ENCODE measurements around the gene IFNGR2.
"Not testable (repeated sequence)": the region's sequence is repeated elsewhere in the genome, so short reads cannot be mapped to it uniquely, and the experiment has no call there.

Gene IFNGR2

DNA sequence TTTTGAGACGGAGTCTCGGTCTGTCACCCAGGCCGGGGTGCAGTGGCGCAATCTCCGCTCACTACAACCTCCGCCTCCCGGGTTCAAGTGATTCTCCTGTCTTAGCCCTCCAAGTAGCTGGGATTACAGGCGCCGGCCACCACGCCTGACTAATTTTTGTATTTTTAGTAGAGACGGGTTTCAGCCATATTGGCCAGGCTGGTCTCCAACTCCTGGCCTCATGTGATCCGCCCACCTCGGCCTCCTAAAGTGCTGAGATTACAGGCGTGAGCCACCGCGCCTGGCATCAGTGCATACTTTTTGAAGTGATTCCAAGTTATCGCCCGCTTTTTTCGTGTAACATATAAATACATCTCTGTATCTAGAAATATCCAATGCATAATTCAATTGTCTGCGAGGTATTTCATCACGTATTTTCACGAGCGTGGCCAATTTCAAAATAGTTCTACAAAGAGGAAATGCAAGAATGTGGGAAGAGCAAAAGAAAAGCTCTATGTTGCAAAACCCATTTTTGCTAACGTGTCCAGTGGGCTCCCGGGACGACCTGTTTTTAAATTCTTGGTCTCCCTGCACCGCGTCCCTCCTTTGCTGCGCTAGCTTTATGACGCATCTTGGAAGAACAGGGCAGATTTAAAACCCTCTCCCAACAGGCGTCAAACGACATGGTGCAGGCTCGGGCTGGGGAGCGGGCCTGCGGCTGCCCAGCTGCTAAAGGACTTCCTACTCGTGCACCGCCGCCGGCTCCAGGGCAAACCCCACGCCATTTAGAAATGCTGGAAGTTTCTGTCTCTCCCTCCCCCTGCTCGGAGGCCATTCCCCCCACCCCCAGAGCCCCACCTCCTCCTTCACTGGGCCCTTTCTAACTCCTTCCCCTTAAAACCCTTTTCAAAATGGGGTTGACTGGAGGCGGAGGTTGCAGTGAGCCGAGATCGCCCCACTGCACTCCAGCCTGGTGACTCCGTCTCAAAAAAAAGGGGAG, 923 bp upstream of the IFNGR2 start:
- DNase-seq (ENCODE audit: low read depth in 2 of 2): no peak

DNA sequence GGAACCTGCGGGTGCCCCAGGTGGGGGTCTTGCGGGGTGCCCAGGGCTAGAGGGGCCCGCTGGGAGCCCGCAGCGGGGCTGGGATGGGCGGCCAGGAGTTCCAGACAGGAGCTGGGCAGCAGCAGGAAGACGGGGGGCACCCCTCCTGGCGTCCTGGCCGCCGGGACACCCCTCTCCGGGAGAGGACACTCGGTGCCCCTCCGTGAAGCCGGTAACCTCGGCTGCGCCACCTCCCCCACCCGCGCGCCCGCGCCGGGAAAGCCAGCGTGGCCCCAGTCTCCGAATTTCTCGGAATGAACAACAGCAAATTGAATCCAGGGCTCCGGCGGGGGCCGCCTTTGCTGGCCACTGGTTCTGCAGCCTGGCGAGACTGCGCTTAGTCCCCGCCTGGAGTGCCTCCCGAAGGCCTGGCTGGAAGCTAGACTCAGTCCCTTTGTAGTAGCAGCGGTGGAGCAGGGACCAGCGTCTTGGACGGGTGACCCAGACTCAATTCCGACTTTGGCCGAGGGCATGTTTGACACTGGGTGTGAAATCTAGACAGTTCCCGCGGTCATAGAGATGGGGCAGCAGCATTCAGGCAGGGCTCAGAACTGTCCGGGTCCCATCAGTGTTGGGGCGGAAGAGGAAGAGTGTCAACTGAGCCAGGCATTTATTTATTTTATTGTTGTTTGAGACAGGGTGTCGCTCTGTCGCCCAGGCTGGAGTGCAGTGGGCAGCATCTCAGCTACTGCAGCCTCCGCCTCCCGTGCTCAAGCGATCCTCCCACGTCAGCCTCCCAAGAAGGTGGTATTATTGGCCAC, 773 bp downstream of the IFNGR2 start:
- no peak for DNase-seq (ENCODE audit: low read depth in 2 of 2)

DNA sequence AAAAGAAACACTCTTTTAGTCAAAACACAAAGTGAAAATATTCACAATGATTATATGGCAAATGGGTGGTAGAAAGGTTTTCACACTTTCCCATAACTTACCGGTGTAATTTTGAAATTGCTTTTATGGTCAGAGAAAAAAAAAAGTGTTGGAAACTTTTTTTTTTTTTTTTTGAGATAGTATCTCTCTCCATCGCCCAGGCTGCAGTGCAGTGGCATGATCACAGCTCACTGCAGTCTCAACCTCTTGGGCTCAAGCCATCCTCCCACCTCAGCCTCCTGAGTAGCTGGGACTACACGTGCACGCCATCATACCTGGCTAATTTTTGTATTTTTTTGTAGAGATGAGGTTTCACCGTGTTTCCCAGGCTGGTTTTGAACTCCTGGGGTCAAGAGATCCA, 3.3 kb downstream of the IFNGR2 start:
- DNase-seq (ENCODE audit: low read depth in 2 of 2): no peak

DNA sequence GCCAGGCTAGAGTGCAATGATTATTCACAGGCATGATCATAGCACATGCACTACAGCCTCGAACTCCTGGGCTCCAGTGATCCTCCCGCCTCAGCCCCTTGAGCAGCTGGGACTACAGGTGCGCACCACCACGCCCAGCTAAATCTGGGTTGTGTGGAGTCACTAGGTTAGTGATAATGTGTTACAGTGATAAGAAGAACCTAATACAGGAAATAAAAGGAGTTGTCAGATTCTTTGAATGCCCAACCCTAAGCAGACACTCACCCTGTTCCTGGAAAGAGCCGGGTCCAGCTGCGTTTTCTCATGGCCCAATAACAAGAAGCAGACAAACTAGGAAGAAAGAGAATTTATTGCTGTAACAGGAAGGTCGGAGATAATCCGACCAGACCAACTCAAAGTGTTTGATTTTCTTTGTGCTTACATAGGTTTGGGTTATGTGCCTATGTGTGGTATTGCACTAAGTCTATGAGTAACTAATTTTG, 8.8 kb downstream of the IFNGR2 start:
- no peak for DNase-seq (ENCODE audit: low read depth in 2 of 2)

DNA sequence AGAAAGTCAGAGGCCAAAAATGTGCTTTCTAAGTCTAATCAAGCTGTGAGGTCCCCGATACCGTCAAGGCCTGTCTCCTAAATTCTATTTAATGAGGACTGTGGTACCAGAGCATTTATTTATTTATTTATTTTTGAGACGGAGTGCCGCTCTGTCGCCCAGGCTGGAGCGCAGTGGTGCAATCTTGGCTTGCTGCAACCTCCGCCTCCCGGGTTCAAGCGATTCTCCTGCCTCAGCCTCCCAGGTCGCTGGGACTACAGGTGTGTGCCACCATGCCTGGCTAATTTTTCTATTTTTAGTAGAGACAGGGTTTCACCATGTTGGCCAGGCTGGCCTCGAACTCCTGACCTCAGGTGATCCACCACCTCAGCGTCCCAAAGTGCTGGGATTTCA, 9.2 kb downstream of the IFNGR2 start:
- not testable (repeated sequence) for DNase-seq (ENCODE audit: low read depth in 2 of 2)

DNA sequence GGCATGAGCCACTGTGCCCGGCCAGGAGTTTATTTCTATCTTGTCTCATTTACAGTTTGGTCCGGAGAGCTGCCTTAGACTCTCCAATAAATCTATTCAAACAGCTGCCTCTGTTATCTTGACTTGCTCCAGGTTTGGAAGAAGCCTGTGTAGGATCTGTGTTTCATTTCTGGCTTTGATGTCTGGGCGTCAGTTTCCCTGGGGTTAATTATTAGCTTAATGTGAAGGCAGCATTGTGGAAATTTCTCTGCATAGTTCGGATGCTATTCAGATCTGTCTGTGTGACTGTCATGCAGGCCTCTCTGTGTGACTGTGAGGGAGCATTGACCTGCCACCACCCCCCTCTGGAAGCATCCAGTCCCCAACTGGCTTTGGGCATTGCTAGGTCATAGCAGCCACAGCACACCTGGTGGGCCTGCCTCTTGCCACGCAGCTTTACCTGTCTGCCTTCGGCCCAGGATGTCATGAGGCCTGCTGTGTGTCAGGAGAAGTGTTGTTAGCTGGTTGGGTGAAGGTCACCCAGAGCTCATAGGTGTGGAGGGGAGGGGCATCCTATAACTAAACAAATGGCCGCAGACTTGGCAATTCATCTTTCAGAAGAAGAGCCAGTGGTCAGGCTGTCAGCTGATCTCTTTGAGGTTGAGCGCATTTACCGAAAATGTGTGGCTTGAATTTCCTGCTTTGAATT, 9.8 kb downstream of the IFNGR2 start:
- no peak for DNase-seq (ENCODE audit: low read depth in 2 of 2)

DNA sequence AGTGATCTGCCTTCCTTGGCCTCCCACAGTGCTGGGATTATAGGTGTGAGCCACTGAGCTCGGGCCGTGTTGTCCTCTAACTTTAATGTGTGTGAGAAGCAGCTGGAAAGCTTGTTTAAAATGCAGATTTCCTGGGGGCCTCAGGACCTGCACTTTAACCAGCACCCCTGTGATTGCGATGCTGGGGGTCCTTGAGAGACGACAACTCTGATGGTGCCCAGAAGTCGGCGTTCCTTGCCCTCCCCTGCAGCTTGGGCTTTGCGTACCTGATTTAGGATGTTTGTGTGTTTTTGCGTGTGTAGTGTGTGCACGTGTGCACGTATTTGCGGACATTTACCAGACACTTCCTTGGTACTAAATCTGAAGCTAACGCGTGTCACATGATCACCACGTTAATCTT, 10.9 kb downstream of the IFNGR2 start:
- DNase-seq (ENCODE audit: low read depth in 2 of 2): no peak

DNA sequence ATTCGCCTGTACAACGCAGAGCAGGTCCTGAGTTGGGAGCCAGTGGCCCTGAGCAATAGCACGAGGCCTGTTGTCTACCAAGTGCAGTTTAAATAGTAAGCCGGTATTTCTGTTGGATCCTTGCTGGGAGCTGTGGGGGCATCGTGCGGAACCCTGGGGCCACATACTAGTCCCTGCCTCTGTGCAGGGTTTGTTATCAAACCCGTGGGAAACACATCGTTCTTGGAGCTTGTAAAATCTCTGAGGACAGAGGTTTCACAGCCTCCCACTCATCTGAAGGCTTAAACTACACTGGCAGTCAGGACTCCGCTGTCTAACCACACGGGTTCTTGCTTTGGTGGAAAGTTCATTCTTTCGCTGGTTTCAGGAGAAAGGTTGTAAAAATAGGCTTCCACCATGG, 11.7 kb downstream of the IFNGR2 start:
- DNase-seq (ENCODE audit: low read depth in 2 of 2): no peak

DNA sequence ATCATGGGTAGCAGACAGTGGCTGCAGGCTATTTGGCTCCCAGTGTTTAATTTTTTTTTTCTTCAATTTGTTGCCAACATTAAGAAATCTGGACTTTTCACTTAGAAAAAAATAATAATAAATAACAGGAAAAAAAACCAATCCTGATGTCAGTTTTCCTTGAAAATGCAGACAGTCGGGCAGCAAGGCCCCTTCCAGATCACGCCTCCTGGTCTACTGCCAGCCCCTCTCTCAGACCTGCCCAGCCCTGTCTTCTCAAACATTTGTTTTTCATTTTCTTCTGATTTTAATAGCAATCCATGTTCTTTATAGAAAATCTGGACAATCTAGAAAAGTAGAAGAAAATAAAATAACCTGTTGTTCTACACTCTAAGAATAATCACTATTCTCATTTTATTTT, 15.5 kb downstream of the IFNGR2 start:
- DNase-seq (ENCODE audit: low read depth in 2 of 2): no peak

DNA sequence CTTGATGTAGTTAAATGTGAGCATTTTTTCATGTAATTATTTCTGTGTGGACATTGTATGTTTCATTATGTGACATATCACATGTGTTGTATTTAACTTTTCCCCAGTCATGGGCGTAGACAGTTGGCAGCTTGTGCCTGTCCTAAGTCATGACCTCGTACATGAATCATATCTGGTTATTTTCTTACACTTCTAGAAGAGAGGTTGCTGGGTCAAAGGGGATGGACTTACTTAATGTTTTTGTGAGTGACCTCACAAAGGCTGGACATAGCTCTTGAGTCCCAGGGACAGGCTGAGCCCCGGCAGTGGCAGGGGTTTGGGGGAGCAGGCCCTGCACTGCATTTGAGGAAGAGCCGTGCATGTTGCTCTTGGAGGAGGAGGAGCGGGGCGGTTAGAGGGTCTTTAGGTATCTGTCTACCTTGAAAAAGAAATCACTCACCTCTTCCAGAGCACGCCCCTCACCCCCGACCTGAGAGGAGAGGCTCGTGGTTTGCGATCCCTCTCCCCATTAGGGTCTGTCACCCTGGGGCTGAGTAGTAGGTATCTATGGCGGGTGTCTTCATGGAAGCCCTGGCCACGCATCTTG, 16.4 kb downstream of the IFNGR2 start:
- DNase-seq (ENCODE audit: low read depth in 2 of 2): no peak

DNA sequence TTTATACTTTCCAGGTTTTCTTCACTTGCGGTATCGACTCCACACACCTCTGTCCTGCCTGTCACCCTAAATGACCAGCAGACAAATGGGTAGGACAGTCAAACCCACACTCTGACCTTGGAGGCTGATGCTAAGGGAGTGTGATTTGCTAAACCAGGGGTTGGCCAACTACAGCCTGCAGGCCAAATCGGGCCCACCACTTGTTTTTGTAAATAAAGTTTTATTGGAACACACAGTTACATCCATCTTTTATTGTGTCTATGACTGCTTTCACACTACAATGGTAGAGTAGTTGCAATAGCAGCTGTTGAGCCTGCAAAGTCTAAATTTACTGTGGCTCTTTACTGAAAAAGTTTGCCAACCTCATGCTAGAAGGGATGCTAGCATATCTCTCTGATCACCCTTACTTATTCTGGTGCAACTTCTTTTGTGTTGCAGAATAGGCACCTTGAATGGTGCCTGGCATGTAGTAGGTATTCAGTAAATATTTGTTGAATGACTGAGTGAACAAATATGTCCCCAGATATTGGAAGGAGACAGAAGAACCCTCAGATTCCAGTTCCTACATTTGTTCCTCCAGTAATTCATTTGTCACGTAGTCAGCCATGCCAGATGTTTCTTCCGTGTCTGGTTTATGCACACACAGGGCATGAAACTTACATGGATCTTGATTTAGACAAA, 18.6 kb downstream of the IFNGR2 start:
- DNase-seq (ENCODE audit: low read depth in 2 of 2): no peak

DNA sequence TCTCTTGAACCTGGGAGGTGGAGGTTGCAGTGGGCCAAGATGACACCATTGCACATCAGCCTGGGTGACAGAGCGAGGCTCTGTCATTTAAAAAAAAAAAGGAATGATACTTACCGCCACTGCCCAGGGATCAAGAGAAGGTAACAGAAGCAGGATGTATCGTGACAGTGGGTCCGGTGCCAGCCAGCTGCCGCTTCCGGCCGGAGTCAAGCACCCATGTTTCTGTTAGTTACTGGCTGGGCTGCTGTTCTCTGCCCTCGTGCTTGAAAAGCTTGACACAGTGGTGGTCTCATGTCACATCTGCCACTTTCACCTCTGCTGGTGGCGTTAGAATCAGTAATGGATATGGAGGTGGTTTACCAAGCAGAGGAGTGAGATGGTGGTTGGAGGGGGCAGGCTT, 21.0 kb downstream of the IFNGR2 start:
- DNase-seq (ENCODE audit: low read depth in 2 of 2): no peak

DNA sequence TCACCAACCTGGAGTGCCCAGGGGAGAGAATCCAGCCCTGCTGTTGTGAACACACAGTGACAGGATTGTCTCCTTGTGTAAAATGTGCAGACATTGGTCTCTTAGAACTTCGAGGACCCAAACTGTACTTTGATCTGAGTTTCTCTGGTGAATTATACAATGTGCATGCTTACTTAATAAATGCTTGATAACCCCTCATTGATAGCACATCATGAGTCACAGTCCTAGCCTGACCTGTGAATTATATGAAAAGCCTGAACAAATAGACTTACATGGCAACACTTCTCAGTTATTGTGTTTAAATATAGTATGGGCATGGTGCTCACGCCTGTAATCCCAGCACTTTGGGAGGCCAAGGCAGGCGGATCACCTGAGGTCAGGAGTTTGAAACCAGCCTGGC, 22.6 kb downstream of the IFNGR2 start:
- no peak for DNase-seq (ENCODE audit: low read depth in 2 of 2)

DNA sequence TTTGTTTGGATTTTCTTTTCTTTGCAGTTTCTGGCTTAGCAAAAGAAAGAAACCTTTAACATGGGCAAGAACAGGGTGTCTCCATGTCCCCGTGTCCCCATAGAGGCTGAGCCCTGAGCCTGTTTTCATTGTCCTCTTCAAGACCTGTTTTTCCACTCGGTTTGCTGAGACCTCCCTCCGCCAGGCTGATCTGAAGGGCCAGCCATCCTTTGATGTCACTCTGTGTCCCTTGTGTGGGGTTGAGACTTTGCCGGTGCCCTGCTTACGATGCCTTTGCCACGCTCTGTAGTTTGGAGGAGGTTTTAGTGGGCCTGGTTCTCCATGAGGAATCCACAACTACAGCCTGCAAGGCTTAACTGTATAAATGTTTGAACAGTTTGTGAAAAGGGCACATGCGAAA, 23.8 kb downstream of the IFNGR2 start:
- no peak for DNase-seq (ENCODE audit: low read depth in 2 of 2)

DNA sequence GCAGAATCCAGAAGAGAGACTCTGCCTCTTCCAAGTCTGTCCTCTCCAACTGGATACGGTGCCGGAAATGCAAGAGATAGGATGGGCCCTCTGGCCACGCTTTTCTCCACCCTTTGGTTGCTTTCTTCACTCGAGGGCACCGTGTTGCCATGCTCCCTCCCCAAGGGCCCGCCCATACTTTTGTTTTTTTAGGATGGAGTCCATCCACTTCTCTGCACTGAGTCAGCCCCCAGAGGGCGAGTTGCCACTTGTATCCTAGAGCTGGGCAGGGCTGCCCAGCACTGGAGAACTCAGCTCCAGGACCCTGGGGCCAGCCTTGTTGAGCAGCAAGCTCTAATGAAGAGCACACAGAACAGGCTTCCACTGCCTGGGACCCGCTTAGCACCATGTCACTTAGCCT, 25.5 kb downstream of the IFNGR2 start:
- DNase-seq (ENCODE audit: low read depth in 2 of 2): no peak

DNA sequence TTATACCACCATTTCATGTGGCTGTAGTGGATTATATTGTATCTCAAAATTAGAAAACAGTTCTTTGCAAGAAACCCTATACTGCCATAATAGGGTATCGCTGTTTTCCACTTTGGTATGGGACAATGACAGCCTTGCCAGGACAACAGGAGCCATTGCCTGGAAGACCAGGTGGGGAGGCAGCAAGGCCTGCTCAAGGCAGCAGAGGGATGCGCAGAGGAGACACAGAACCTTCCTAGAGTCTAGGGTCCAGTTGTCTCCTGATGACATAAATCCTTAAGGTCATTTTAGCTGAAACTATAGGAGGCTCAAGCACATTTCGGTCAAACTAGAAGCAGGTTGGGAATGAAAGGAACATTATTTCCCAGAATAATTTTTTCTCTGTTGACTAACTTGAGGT, 27.6 kb downstream of the IFNGR2 start:
- DNase-seq (ENCODE audit: low read depth in 2 of 2): no peak

DNA sequence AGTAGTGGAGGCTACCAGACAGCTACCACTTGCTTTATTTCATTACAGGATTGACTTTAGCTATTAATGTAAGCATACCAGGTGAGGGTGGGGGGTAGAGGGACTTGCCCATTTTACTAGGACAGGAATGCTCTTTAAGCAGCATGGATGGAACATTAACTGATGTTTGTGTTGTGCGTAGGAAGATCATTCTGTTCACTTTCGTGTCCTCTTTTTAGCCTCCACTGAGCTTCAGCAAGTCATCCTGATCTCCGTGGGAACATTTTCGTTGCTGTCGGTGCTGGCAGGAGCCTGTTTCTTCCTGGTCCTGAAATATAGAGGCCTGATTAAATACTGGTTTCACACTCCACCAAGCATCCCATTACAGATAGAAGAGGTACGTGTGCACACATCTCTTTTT, 29.3 kb downstream of the IFNGR2 start:
- DNase-seq (ENCODE audit: low read depth in 2 of 2): no peak

DNA sequence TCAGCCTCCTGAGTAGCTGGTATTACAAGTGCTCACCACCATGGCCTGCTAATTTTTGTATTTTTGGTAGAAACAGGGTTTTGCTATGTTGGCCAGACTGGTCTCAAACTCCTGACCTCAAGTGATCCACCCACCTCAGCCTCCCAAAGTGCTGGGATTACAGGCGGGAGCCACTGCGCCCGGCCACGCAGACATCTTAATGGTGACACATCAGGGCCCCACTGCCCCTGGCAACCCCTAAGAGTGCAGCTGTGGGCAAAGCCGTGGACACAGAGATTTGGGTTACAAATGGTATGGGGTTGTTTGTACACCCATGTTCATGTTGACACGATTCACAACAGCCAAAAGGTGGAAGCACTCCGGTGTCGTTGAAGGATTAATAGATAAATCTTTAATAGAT, 29.8 kb downstream of the IFNGR2 start:
- DNase-seq (ENCODE audit: low read depth in 2 of 2): no peak

DNA sequence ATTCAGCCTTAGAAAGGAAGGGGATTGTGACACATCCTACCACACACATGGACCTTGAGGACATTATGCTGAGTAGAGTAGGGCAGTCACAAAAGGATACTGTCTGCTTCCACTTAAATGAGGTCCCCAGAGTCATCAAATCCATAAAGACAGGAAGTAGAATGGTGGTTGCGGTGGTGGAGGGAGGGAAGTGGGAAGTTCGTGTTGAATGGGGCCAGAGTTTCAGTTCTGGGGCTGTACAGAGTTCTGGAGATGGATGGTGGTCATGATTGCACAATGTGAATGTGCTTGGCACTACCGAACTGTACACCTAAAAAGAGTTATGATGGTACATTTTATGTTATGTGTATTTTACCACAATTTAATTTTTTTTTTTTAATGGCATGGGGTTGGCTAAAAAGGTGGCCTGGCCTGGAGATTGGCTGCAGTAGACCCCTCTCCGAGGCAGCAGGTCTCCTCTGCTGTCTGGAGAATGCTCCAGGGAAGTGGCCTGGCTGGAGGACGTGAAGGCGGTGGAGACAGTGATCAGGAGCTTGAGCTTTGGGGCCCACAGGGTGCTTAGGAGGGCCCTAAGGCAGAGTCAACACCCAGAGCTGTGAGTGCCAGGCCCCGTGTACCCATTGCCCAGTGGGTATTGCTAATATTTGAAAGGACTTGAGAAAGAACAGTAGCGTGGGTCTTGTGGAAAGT, 30.4 kb downstream of the IFNGR2 start:
- DNase-seq (ENCODE audit: low read depth in 2 of 2): no peak

DNA sequence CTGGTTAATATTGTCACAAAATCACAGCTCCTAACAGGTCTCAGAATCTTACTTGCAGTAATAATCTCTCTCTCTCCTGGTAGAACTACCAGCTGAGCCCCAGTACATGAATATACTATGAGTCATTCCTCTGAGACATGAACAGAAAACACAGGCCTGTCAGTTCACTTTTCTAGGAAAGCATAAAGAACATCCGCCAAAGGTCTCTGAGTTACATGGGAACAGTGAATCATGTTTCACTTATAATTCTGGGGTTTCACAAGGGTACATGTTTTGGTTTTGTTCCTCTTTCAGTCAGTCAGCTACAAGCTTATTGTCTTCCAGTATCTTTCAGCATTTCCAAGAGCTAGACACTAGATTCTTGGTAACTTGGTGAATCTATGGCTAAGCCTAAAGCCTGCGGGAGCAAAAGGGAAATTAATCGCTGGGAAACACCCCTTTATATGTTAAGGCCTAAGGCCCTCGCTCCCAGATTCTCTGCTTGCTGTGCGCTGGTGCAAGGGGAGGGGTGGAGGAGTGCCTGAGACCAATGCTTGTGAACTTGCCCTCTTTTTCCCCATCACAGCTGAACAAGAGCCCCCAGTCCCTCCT, 31.7 kb downstream of the IFNGR2 start:
- DNase-seq (ENCODE audit: low read depth in 2 of 2): peak in 1 of 2 donors; percentile 3
